Bronchial epithelial cell (primary cell): ENCODE data around the gene CNPY1. TPM values are rescaled to one million over a fixed set of nuclear protein-coding genes. Genes with fewer than 3 reads are reported as not detected.
"Not testable (repeated sequence)": the region's sequence is repeated elsewhere in the genome, so short reads cannot be mapped to it uniquely, and the experiment has no call there.

Experiments
- DNase-seq: peaks from one replicate; pipeline ENCODE4 v3.0.0-alpha.2; 2010; ENCODE audit warnings: low read depth
- FAIRE-seq: peaks from 2 replicates; lab custom pipeline; 2011; peaks lifted over from hg19 to GRCh38; lab: Jason Lieb, UNC
- H3K27me3 ChIP-seq: 2 replicates; pipeline ENCODE4 v1.5.1; 2011; ENCODE audit warnings: low read length; ENCODE audit not compliant: control insufficient read depth, insufficient read depth
- H3K36me3 ChIP-seq: 2 replicates; pipeline ENCODE4 v1.5.1; 2011; ENCODE audit warnings: low read length; ENCODE audit not compliant: control insufficient read depth, insufficient read depth
- H3K4me3 ChIP-seq: 2 replicates; pipeline ENCODE4 v1.5.1; 2011; ENCODE audit warnings: mild to moderate bottlenecking, low read depth, low read length, control low read depth
- total RNA-seq: library from RNA; depleted of rRNA; stranded (reverse); fragments of >200 nt; gene quantifications from 2 replicates; pipeline ENCODE4 v1.2.1, GENCODE V29; 2014
- TF ChIP-seq, protein P1 (sequence below): IDR thresholded peaks from 2 replicates; pipeline ENCODE4 v1.5.1; 2011; ENCODE audit warnings: mild to moderate bottlenecking, moderate library complexity, low read length, control low read depth, inconsistent platforms; ENCODE audit not compliant: insufficient read depth, severe bottlenecking

Gene CNPY1
- total RNA-seq = not detected in 2 replicates

DNA sequence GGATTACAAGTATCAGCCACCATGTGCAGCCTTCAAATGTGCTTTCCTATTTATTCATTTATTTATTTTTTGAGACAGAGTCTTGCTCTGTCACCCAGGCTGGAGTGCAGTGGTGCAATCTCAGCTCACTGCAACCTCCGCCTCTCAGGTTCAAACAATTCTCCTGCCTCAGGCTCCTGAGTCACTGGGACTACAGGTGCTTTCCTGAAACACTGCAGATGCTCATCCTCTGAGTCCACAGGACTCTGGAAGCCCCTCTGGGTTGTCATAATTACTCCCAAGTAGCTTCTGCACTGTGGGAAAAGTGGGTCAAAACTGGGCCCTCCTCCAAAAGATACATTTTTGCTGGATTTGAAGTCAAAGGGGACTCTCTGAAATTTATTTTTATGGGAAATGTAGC, at the start of gene CNPY1:
Gene CNPY1 (minus strand): TSS at position 111 of the 400 bp plus-strand sequence. CDS start 630 bp downstream, outside the sequence.
- H3K27me3 ChIP-seq, FAIRE-seq, H3K36me3 ChIP-seq, H3K4me3 ChIP-seq: not testable (repeated sequence)
- peak; percentile 52 for DNase-seq

DNA sequence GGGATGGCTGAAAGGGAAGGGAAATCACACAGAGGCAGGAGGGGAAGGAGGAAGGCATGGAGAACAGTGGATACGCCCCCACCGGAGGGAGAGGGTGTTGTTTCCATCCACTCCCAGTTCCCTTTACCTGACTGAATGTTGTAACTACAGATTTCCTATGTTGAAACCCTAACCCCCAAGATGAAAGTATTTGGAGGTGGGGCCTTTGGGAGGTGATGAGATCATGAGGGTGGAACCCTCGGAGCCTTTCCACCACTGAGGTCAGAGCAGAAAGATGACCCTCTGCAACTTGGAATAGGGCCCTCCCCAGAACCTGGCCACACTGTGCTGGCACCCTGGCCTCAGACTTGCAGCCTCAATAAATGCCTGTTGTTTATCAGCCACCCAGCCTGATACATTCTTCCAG, 48.6 kb upstream of the CNPY1 start:
- no peaks in the 10 kb centered on the region for H3K36me3 ChIP-seq
- FAIRE-seq = no peak
- TF ChIP-seq, protein P1, sequence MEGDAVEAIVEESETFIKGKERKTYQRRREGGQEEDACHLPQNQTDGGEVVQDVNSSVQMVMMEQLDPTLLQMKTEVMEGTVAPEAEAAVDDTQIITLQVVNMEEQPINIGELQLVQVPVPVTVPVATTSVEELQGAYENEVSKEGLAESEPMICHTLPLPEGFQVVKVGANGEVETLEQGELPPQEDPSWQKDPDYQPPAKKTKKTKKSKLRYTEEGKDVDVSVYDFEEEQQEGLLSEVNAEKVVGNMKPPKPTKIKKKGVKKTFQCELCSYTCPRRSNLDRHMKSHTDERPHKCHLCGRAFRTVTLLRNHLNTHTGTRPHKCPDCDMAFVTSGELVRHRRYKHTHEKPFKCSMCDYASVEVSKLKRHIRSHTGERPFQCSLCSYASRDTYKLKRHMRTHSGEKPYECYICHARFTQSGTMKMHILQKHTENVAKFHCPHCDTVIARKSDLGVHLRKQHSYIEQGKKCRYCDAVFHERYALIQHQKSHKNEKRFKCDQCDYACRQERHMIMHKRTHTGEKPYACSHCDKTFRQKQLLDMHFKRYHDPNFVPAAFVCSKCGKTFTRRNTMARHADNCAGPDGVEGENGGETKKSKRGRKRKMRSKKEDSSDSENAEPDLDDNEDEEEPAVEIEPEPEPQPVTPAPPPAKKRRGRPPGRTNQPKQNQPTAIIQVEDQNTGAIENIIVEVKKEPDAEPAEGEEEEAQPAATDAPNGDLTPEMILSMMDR = no peak
- H3K4me3 ChIP-seq = no peak overlapping the region
- peak; percentile 58 for DNase-seq
- peaks cover 2% of the 10 kb centered on the region for H3K27me3 ChIP-seq

- Histone ChIP-seq H3K36me3 (no peaks in the 10 kb centered on the region), H3K4me3 (no peak overlapping the region), H3K27me3 (peaks cover 2% of the 10 kb centered on the region)
- FAIRE-seq = no peak
- TF ChIP-seq, protein P1 = no peak
- no peak for DNase-seq
Measured at GRCh38 chr7:155594163-155594732, 47.9 kb upstream of the CNPY1 start.

DNA sequence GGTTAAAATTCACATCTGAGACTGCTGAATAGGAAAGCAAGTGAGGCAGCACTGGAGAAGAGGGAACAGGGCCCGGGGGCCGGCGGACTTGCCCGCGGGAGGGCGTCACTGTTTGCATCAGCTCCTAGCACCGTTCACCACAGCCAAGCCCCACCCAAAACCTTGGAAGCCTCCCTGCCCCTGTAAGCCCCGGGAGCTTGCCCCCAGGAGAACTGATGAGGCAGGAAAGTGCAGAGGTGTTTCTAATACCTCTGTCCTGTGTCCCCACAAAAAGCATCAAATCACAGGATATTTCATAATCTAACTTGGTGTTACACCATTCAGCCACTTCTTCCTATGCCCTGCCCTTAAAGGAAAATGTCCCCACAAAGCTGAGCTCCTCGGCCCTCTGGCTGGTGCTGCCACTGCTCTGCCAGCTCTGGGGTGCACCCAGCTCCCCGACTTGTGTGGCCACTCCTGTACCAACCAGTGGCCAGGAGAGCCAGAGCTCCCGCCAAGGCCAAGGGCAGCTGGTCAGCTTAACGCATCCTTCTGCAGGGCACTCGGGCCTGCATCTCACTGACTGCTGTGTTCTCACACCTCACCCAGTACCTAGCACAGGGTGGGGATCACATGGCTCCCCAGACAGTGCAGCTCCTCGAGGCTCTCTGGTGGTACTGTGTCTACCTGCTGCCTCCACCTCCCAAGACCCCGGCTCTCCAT, 47.3 kb upstream of the CNPY1 start:
- DNase-seq (no peak), FAIRE-seq (no peak)
- H3K27me3 ChIP-seq = no peaks in the 10 kb centered on the region
- no peak overlapping the region for H3K4me3 ChIP-seq
- no peaks in the 10 kb centered on the region for H3K36me3 ChIP-seq
- TF ChIP-seq, protein P1 = no peak

DNA sequence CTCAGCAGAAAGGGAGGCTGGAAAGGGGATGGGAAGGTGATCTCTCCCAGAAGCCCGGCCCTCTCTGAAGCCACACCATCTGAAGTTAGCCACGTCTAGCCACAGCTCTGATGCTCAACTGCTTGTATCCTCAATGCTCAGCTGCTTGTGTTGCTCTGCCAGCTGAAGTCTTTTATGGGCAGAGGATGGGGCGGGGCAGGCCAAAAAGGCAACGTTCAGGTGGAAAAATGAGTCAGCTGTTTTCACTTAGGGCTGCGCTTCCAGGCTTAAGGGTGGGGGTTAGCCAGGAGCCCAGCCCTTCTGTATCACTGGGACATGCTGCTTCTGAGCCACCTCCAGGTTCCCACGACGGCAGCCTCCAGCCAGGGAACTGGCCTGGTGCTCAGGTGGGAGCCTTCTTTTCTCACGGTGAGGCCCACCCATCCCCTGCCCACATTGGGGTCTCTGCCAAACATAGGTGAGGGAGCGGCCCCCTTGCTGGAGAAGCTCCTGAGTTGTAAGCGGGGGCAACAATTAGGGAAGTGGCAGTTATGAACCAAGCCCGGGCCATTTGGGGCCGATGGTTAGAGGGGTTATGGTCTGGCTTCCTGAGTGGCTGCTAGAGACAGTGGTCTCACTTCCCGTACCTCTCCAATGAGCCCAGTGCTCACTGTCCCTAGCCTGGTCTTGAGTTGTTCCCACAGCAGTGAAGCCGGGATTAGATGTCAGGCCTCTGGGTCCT, 44.9 kb upstream of the CNPY1 start:
- FAIRE-seq (peak; percentile 52), DNase-seq (peak; percentile 35)
- no peaks in the 10 kb centered on the region for H3K36me3 ChIP-seq
- no peaks in the 10 kb centered on the region for H3K27me3 ChIP-seq
- TF ChIP-seq, protein P1 = no peak
- no peak overlapping the region for H3K4me3 ChIP-seq

DNA sequence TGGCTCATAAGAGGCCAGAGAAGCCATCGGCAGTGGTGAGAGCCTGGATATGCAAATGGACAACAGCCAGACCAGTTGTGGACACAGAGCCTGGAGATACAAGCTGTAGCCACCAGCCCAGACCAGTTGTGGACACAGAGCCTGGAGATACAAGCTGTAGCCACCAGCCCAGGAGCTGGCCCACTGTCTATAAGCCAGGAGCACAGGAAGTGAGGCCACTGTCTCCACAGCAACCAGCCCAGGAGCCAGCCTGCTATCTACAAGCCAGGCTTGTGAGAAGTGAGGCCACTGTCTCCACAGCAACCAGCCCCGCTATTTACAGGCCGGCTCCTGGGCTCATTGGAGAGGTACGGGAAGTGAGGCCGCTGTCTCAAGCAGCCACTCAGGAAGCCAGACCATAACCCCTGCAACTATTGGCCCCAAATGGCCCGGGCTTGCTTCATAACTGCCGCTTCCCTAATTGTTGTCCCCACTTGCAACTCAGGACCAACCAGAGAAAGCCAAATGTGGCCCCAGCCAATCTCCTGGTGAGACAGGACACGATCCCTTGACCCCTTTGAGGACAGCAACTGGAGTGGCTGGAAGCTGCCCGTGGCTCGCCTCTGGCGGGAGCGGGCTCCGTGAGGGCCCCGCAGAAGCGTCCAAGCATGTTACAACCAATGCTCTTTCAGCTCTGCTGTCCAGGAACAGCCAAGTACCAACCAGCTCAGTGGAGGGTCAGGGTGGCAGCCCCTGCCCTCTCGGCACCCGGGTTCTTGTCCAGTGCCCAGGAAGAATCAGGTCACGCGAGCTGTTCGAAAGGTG, 44.1 kb upstream of the CNPY1 start:
- Histone ChIP-seq H3K36me3 (no peaks in the 10 kb centered on the region), H3K27me3 (no peaks in the 10 kb centered on the region), H3K4me3 (no peak overlapping the region)
- TF ChIP-seq, protein P1 = no peak
- no peak for FAIRE-seq
- no peak for DNase-seq
